HG03432 (cell line): ENCODE data around the gene RRAS2.

Experiments used
- ATAC-seq: cut with Tn5 transposase; IDR thresholded peaks from one replicate; pipeline ENCODE4 v1.9.1; 2021; ENCODE audit warnings: mild to moderate bottlenecking, moderate library complexity; ENCODE audit not compliant: unreplicated experiment

RRAS2 gene

DNA sequence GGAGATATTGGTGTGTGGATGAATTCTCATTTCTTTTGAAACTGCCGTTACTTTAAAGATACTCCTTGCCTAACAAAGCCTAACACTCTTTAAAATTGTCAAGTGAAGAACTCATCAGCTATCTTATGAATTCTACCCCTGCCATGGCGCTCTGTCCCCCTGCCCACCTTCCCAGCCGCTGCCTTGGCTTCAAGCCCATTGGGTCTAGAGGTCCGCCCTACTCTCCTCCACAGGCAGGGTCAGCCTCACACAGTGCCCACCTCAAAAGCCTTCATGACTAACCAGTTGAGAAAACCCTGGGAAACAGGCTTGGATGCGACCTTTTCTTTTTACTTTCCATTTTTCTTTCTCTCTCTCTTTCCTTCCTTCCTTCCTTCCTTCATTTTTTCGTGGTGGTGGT, 128.6 kb downstream of the RRAS2 start:
- no peak for ATAC-seq

DNA sequence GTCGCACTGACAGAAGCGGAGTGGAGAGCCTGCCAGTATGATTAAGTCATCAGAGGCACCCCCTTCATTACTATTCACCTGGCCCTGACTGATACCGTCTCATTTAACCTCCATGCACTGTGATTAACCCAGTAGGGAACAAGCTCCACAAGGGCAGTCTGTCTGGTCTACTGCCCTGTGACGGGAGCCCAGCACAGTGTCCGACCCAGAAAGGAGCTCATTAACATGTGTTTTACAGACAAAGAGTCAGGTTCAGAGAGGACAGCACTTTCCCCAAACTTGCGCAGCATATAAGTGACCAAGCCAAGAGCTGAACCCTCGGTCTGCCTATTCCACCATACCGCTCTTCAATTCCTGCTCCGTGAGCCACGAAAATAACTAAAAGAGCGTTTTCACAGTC, 129.5 kb downstream of the RRAS2 start:
- ATAC-seq = no peak

DNA sequence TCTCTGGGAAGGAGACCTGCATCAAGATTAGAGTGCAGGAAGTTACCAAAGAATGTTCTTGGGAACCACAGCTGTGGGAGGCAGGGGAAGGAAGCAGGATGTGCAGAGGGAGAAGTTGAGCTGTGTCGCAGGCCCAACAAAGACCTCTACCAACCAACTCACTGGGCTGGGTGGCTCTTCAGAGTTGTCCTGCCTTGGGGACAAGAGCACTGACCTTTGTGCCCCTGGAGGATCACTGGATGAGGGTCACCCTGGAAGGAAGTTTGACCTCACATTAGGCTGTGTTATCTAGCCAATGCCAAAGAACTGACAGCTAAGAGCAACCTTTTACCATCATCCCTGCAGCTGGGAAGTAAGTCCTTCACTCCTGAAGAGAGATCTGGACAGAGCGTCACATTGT, 130.6 kb downstream of the RRAS2 start:
- ATAC-seq = no peak
